GM18498 (cell line): ENCODE data around the gene TRAF3.

Experiments used
- ATAC-seq: cut with Tn5 transposase; IDR thresholded peaks from one replicate; pipeline ENCODE4 v1.9.1; 2021; ENCODE audit warnings: mild to moderate bottlenecking, moderate library complexity; ENCODE audit not compliant: unreplicated experiment

TRAF3 gene

GRCh38 chr14:102949062-102949800, 172.0 kb downstream of the TRAF3 start:
- ATAC-seq = peak; percentile 47

- ATAC-seq = no peak
Observed at GRCh38 chr14:102949801-102950451, 172.7 kb downstream of the TRAF3 start.

- no peak for ATAC-seq
Observed at GRCh38 chr14:102951034-102951433, 173.8 kb downstream of the TRAF3 start.

GRCh38 chr14:102951799-102952198, 174.6 kb downstream of the TRAF3 start:
- ATAC-seq = no peak

DNA sequence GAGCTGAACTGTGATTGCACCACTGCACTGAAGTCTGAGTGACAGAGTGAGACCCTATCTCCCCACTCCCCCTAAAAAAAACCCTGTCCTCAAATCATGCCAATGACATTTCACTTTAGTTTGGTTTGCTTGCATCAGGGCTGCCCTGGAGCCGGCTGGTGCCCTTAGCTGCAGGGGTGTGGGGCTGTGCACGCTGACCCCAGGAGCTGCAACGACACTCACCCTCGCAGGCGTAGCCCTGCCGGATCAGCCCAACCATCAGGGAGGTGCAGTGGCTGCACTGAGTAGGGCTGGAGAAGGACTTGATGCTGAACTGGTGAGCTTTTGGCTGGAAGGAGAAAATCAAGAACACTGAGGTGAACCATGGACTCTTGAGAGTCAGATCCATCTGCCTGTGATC, 175.0 kb downstream of the TRAF3 start:
- ATAC-seq = no peak

DNA sequence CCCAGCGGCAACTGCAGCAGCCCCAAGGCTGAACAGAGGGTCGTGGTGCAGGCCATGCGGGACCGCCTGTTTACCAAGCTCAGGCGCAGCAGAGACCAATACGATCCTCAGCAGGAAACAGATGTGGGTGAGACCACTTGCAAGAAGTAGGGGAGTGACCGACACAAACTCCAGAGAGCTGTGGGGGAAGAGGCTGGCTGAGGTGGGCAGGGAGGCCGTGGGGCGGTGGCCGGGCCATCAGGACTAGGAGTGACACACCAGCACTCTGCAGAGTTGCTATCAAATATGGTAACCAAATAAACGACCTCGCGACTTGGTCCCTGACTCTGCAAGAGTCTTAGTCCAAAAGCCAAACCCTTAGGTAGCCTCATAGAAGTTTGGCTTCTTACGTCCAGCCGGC, 175.9 kb downstream of the TRAF3 start:
- ATAC-seq = no peak

GRCh38 chr14:102954081-102954789, 177.0 kb downstream of the TRAF3 start:
- ATAC-seq = no peak

GRCh38 chr14:102955636-102956408, 178.6 kb downstream of the TRAF3 start:
- ATAC-seq = no peak

GRCh38 chr14:102957222-102957621, 180.0 kb downstream of the TRAF3 start:
- no peak for ATAC-seq

DNA sequence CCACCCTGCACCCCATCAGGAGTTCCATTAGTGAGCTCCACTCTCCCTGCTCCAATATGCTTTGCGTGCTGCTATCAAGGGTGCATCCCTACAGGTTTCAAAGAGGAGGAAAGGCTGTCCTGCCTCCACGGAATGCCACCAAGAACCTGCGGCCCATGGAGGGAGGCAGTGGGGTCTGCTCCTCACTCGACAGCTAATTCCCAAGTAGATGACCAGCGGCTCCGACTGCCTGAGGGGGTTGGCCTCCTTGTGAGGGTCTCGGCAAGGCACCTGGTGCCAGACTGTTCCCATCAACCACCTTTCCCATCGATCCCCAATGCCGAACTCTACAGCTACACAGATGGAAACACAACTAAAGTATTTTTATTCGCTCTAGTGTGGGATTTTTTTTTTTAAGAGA, 181.2 kb downstream of the TRAF3 start:
- ATAC-seq = no peak
